HG03039 (cell line): ENCODE data around the gene RNF40.
"Not testable (repeated sequence)": the region's sequence is repeated elsewhere in the genome, so short reads cannot be mapped to it uniquely, and the experiment has no call there.

Experiments
- ATAC-seq: cut with Tn5 transposase; IDR thresholded peaks from one replicate; pipeline ENCODE4 v1.9.1; 2021; ENCODE audit warnings: mild to moderate bottlenecking, moderate library complexity; ENCODE audit not compliant: unreplicated experiment

Gene RNF40

DNA sequence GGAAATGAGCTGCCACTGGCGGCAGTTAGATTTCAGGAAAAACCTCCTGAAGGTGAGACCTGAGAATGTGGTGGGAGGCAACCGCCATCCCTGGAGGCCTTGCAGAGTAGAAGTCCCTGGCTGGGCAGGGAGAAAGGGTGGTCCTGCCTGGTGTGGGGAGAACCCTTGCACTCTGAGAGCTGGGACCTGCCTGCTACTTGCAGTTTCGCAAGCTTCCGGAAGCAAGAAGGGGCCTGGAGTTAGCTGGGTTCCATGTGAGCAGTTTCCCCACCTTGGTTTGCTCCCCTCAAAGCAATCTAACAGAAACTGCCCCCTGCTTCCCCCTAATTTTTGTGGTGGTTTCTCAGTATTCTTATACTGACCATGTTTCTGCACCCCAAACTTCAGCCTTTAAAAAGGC is 18.4 kb downstream of the RNF40 start:
- no peak for ATAC-seq

DNA sequence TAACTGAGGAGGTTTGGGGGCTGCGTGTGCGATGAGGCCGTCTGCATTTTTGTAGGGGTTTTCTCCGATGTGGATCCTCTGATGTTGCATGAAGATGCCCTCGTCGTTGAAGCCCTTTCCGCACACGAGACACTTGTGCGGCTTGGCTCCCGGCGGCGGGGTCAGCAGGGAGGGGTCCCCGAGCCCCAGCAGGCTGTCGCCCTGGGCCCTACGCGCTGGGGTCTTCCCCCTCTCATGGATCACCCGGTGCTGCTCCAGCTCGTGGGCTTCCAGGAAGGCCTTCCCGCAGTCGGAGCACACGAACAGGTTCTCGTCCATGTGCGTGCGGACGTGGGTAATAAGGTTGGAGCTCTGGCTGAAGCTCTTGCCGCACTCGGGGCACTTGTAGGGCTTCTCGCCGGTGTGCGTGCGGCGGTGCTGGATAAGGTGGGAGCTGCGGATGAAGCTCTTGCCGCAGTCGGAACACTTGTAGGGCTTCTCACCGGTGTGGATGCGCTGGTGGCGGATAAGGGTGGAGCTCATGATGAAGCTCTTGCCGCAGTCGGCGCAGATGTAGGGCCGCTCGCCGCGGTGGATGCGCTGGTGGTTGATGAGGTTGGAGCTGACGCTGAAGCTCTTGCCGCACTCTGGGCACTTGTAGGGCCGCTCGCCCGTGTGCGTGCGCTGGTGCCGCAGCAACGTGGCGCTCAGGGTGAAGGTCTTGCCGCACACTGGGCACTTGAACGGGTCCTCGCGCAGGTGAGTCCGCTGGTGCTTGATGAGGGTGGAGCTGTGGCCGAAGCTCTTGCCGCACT is 20.6 kb downstream of the RNF40 start:
- no peak for ATAC-seq

DNA sequence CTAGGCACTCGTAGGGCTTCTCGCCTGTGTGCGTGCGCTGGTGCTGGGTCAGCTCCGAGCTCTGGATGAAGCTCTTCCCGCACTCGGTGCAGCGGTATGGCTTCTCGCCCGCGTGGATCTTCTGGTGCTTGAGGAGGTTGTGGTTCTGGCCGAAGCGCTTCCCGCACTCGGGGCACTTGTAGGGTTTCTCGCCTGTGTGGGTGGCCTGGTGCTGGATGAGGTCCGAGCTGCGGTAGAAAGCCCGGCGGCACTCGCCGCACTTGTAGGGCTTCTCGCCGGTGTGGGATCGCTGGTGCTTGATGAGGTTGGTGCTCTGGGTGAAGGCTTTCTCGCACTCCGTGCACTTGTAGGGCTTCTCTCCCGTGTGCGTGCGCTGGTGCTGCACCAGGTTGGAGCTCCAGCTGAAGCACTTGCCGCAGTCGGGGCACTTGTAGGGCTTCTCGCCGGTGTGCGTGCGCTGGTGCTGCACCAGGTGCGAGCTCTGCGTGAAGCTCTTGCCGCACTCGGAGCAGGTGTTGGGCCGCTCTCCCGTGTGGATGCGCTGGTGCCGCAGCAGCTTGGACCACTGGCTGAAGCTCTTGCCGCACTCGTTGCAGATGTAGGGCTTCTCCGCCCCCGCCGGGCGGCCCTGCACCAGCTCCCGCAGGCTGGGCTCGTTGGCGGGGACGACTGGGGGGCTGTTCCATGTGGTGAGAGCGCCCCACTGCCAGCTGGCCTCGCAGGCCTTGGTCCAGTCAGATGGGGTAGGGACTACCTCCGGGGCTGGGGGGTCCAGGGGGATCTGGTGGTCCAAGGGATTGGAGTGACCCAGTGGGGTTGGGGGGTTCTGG is 21.4 kb downstream of the RNF40 start:
- ATAC-seq = no peak

DNA sequence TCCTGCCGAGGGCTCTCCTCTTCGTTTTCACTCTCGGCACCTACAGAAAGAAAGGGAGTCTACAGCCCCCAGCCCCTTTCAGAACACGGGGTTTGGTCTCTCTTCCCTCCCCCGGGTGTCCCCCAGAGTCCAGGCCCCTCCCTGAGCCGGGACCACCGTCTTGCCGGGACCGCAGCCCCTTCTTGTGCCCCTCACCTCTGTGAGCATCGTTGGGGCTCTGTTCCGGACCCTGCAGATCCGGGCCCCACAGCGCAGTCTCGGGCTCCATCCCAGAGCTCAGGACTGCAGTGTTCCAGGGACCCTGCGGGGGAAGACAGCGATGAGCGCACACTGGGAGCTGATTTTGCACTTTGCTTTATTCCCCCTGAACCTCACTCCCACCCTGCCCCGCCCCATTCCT is 22.1 kb downstream of the RNF40 start:
- ATAC-seq = no peak

DNA sequence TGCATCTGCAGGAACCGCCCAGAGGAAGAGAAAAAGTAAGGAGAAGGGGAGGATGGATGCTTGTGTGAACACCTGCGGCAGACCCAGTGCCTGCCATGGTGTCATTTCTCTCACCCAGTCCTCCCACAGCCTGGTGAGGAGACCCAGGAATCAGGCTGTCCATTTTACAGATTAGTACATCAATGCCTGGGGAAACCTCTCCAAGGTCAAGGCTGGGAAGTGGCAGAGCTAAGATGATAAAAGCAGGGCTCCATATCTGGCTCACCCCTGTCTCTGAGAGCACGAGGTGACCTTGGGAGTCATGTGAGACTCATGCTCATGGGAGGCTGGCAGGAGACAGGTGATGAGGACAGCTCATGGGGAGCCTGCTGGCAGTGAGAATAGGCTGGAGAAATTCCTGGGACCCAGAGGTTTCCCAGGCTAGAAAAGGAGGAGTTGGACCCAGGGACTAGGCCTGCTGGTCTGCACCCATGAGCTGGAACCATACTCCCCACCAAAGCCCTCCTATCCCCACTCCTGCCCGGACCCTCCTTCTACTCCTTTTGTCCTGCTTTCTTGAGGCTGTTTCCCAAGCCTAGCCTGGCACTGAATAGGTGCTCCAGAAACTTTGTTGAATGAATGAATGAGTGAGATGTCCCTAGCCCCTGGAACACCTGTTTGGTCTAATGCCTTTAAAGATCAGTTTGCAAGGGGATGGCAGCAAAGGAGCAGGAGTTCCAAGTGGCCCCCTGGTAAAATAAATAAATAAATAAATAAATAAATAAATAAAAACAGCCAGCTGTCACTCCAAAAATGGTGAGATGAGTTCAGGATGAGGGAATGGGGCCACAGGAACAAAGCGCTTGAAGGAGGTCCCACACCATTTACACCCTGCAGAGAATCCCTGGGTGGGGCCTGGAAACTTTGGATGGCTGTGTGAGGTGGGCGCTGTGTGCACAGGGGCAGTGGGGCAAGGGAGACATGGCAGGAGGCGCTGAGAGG is 23.3 kb downstream of the RNF40 start:
- ATAC-seq = no peak

DNA sequence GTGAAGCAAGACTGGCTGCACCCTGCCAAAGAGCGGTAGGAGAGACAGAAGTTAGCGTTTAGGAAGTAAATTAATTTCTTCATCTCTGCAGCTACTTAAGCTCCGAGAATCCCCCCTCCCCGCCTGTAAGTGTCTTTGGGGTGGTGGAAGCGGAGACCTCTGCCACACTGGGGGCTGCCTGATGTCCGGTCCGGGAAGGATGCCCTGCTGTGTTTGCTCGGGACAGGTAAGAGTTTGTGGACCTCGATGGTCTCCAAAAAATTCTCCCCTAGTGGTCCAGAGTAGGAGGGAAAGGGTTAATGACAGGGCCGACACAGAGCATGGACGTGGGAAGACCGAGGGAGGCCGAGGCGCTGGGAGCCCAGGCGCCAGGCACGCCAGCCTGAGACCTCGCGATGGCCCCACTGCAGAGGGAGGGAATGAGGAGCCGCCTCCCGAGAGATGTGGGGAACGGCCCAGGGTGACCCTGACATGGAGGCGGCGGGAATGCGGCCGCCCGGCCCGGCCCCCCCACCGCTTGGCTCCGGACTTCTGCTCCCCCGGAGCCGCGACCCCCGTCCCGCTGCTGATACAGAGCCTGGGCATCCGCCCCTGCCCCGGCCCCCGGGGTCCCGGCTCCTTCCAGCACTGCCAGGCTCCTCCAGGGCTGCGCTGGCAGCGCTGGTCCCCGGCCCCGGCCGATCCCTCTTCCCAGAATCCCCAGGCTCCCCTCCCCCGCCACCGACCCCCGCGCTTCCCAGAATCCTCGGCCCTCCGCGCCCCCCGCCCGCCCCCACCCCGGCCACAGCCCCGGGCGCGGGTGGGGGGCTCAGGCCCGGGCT is 24.2 kb downstream of the RNF40 start:
- ATAC-seq = no peak

DNA sequence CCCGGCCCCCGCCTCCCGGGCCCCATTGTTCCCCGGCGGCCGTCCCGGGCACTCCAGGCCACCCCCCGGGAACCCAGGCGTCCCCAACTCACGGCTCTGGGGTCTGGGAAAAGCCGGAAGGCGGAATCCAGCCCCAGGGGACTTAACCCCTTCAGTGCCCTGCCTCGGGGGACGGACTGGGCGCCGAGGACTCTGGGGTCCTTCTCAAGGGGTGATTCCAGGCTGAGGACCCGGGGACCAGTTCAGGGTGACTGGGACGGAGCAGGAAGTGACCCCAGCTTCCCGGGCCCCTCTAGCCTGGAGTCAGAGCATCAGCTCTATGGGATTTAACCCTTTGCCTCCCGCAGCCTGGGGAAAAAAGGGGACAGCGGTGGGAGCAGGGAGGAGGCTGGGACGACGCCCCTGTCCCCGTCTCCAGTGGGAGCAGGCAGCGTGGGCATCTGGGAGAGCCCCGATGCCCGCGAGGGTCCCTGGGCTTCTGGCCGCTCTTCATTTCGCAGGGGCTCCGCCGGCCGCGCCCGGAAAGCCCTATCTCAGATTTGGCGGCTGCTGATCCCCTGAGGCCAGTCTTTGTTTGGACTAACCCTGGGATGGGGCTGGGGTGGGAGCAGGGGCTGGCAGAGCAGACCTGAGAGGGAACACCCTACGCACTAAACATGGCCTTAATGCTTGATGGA is 25.0 kb downstream of the RNF40 start, which contains the start of gene ZNF629:
Gene ZNF629, minus strand, starts transcription at position 270 of the 677 bp plus-strand sequence. CDS start 2,723 bp downstream, outside the sequence.
- ATAC-seq = no peak

DNA sequence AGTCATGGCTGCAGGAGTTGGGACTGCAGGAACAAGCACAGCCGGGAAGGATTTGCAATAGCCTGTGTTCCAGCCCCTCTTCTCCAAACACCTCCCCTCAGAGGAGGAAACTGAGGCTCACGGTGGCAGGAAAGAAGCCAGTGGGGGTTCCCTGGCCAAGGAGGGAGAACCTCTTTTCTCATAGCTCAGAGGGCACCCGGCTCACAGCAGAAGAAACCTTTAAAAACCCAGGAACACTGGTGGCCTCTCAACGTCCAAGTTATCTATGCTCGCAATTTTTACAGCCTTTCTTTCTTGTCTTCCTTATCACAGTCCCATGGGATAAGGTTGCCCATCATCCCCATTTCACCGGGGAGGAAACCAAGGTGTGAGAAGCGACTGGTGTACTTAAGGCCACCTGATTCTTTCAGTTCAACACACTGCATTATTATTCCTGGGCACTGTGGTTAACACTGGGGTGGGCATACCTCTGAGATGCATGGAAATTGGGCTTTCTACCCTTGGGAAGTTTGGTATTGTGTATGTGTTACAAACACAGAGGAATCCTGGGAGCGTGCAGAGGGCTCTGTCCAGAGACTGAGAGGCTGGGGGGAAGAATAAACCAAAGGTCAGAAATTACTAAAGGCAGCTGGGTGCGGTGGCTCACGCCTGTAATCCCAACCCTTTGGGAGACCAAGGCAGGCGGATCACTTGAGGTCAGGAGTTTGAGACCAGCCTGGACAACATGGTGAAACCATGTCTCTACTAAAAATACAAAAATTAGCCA is 25.7 kb downstream of the RNF40 start:
- no peak for ATAC-seq

DNA sequence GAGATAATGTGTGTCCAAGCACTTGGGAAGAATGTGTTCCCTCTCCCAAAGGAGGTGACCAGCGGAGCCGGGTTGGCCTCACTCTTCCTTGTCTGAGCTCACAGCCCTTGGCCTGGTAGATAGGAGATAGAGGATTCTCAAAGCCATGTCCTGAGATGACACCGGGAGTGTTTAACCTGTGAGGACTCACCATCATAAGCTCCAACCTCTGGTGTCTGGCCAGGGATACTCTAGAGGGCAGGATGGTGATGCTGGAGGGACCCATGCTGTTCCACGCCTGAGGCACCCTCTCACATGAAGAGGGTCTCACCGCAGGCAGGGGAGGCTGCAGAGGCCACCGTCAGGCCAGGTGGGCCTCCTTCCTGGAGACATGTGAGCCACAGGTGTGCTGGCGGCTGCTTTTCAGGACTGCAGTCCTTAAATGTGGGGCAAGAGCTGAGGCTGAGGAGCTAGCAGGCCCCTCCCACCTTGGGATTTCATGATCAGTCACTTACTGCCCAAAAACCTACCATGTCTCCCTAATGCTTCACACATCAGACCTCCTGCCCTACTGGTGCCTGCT is 31.5 kb downstream of the RNF40 start:
- ATAC-seq = no peak

DNA sequence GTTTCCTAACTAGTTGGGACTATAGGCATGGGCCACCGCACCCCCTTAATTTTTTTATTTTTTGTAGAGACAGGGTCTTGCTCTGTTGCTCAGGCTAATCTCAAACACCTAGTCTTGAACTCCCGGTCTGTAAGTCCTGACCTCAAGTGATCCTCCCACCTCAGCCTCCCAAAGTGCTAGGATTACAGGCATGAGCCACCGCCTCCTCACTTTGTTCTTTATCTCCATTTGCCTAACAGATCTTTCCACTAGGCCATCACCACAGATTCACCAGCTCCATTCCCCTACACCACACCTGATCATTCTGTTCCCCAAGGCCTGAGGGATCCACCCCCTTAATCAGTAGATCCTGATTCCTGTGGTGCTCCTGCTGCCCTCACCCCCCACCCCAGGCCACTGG is 32.5 kb downstream of the RNF40 start:
- ATAC-seq = no peak

DNA sequence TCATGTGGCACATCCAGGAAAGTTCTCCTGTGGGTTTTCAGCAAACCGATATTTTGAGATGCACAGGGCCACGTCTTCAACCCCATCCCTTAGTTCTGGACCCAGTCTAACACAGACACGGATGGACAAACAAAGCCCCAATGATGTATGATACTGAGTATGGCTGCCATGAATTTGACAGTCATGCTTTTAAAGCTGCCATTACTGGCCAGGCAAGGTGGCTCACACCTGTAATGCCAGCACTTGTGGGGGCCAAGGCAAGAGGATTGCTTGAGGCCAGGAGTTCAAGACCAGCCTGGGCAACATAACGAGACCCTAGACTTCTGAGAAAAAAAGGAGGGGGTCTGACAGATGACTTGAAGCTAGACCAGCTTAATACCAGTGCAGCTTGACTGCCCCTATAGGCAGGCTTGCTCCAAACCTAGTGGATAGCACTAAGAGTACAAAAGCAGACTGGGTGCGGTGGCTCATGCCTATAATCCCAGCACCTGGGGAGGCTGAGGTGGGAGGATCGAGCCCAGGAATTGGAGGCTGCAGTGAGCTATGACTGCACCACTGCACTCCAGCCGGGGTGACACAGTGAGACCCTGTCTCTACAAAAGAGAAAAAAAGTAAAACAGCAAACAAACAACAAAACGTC is 35.7 kb downstream of the RNF40 start:
- no peak for ATAC-seq

DNA sequence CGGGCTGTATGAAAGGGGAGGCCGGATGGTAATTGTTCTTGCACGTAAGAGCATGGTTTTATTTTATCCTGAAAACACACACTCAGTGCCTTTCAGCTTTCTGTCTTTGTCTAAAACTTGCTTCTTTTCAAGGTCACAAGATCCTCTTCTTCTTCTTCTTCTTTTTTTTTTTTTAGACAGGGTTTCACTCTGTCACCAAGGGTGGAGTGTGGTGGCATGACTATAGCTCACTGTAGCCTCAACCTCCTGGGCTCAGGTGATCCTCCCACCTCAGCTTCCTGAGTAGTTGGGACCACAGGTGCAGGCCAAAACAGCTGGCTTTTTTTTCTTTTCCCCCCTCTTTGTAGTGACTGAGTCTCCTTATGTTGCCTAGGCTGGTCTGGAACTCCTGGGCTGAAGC is 40.8 kb downstream of the RNF40 start:
- ATAC-seq = no peak

DNA sequence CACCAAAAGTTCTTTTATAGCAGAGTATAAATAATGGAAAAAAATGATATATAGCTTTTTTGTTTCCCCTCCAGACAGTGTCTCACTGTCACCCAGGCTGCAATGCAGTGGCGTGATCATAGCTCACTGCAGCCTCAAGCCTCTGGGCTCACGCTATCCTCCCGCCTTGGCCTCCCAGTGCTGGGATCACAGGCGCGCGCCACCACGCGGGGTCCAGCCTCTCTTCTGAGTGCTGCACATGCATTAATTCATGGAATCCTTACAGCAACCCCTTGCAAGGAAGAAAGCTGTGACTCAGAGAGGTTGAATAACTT is 42.9 kb downstream of the RNF40 start:
- peak; percentile 16 for ATAC-seq

DNA sequence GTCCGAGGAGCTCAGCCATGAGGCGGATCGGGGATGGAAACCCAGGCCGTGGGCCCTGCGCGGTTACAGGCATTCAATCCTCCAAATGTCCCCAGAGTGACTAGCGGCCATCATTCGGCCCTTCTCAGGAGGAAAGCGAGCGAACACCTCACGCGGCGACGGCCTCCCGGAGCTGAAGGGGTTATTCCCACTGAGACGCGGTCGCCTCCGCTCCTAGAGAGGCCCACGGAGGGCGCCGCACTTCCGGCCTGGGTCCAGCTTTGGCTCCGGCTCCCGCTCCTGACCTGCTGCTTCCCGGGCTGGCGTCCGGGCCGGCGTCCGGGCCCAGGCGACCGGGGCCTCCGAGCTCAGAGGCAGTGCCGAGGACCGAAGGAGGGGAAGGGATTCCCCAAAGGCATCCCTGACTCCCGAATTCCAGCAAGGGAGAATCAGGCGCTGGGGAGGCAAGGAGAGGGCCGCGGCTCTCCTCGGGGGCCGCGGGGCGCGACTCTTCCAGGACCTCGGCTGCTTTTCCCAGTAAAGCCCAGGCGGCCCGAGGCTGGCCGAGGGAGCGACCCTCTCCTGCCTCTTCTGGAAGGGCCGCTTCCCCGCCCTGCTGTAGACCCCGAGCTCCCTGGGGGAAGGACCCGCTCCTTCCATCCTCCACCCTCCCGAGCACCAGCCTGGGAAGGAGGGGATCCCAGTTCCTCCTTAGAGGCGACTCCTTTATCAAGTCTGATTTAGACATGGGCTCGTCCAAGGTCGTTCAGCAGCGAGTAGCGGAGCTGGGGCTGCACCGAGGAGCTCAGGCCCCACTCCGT is 43.4 kb downstream of the RNF40 start:
- peak; percentile 48 for ATAC-seq

DNA sequence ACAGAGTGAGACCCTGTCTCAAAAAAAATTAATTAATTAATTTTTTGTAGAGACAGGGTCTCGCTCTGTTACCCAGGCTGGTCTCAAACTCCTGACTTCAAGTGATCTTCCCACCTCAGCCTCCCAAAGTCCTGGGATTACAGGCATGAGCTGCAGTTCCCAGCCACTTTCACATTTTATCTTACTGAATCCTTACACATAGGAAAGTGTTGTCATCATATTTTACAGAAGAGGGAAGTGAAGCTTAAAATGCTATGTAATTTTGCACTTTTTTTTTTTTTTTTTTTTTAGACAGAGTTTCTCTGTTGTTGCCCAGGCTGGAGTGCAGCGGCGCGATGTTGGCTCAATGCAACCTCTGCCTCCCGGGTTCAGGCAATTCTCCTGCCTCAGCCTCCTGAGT is 46.0 kb downstream of the RNF40 start:
- ATAC-seq = no peak

DNA sequence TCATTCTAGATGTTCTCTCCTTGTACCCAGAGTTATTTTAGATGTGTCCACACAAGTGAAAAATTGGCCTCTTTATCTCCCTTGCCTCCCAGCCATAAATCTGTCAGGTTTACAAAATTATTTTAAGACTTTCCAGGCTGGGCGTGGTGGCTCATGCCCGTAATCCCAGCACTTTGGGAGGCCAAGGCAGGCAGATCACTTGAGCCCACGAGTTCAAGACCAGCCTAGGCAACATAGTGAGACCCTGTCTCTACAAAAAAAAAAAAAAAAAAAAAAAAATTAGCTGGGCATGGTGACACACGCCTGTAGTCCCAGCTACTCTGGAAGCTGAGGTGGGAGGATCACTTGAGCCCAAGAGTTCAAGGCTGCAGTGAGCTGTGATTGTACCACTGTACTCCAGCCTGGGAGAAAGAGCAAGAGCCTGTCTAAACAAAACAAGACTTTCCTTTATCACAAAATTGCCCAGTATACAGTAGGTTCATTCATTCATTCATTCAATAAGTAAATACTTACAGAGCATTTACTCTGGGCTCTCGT is 46.8 kb downstream of the RNF40 start:
- not testable (repeated sequence) for ATAC-seq

DNA sequence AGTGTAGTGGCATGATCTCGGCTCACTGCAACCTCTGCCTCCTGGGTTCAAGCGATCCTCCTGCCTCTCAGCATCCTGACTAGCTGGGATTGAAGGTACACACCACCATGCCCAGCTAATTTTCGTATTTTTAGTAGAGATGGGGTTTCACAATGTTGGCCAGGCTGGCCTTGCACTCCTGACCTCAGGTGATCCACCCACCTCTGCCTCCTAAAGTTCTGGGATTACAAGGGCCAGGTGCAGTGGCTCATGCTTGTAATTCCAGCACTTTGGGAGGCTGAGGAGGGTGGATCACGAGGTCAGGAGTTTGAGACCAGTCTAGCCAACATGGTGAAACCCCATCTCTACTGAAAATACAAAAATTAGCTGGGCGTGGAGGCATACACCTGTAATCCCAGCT is 47.6 kb downstream of the RNF40 start:
- ATAC-seq = not testable (repeated sequence)
